Stomach (tissue), 9 donors: Measurements from ENCODE around the gene TEDC1. TPM values are rescaled to one million over a fixed set of nuclear protein-coding genes. Genes with fewer than 3 reads are reported as not detected.

Experiments
- DNase-seq, 2 donors: peaks; one replicate each; pipeline versions ENCODE4 v3.0.0 to v3.0.0-alpha.2; 2013 to 2019
- H3K27ac ChIP-seq, 5 donors: fragments of 200-600 bp in 4 of 5; sonication (generic) in 4 of 5; one replicate each; pipeline ENCODE4 v1.5.1; 2013 to 2019; ENCODE audit warnings: mild to moderate bottlenecking in 1 of 5, moderate library complexity in 1 of 5
- H3K27me3 ChIP-seq, 3 donors: fragments of 200-600 bp; sonication (generic); one replicate each; pipeline ENCODE4 v1.5.1; 2017 to 2019; ENCODE audit warnings: mixed run types in 1 of 3
- H3K36me3 ChIP-seq, 4 donors: fragments of 200-600 bp; sonication (generic); 1 replicate in 3 of 4; 2 replicates in 1 of 4; pipeline ENCODE4 v1.5.1; 2016 to 2019
- H3K4me1 ChIP-seq, 4 donors: fragments of 200-600 bp; sonication (generic); one replicate each; pipeline ENCODE4 v1.5.1; 2016 to 2019
- H3K4me3 ChIP-seq, 4 donors: fragments of 200-600 bp; sonication (generic) in 3 of 4; one replicate each; pipeline ENCODE4 v1.5.1; 2016 to 2019; ENCODE audit warnings: mild to moderate bottlenecking in 1 of 4
- H3K9me3 ChIP-seq, 4 donors: fragments of 200-600 bp; sonication (generic); one replicate each; pipeline ENCODE4 v1.5.1; 2016 to 2019
- CTCF ChIP-seq, 7 experiments: fragments of 450-650 bp in 4 of 7; fragments of 200-600 bp in 3 of 7; sonication (generic) in 3 of 7; IDR thresholded peaks; one replicate each; pipeline ENCODE4 v1.5.1; 2016 to 2019; ENCODE audit warnings: antibody characterized with exemption in 7 of 7, control low read depth in 2 of 7, mild to moderate bottlenecking in 1 of 7
- EP300 ChIP-seq: sonication (generic); formaldehyde crosslinking; IDR thresholded peaks from one replicate; pipeline ENCODE4 v1.6.1; 2017; ENCODE audit warnings: antibody characterized with exemption
- POLR2A ChIP-seq, 4 donors: fragments of 450-650 bp; IDR thresholded peaks; one replicate each; pipeline ENCODE4 v1.6.1; 2016; ENCODE audit warnings: antibody characterized with exemption in 4 of 4, control low read depth in 2 of 4, mild to moderate bottlenecking in 1 of 4, moderate library complexity in 1 of 4
- POLR2AphosphoS5 ChIP-seq, 3 donors: sonication (generic); formaldehyde crosslinking; IDR thresholded peaks; one replicate each; pipeline ENCODE4 v1.6.1; 2016; ENCODE audit warnings: antibody characterized with exemption in 3 of 3
- WGBS, 5 donors: extraction: QIAGEN DNeasy Blood & Tissue Kit in 3 of 5; methylation state at CpG; one replicate each; pipeline versions ENCODE4 v1.1.5 to v1.1.7; 2013 to 2018; 5-methylcytosine and 5-hydroxymethylcytosine counted together
- intact Hi-C: fragments of 100-400 bp; cut with DNase I; formaldehyde crosslinking; loops from one replicate; pipeline ENCODE4 v1.15.1; 2023; ENCODE audit warnings: low total_unique reads
- polyA plus RNA-seq, 3 donors: library from polyadenylated mRNA; stranded (reverse); fragments of 200-250 nt; gene quantifications; one replicate each; pipeline ENCODE4 v1.2.3, GENCODE V29; 2013
- total RNA-seq, 5 donors: library from RNA; depleted of rRNA; stranded (reverse); fragments of >200 nt; gene quantifications; one replicate each; pipeline versions ENCODE4 v1.1.0 to v1.2.3, GENCODE V29; 2014 to 2016
- donor health status: healthy with polysubstance abuse.
- donor health status: Bipolar disorder and iron deficiency.
- donor health status: healthy.

TEDC1 gene
- total and polyA plus RNA-seq, 8 donors: 3.0 to 167 (median 17.9) TPM

GRCh38 chr14:105466531-105467248, 24.4 kb upstream of the TEDC1 start:
- TF ChIP-seq POLR2AphosphoS5 (IDR thresholded peaks at IDR 0.05) (no peak), POLR2A (IDR thresholded peaks at IDR 0.05) (no peak)
- Histone ChIP-seq H3K27ac (no peak overlapping the region), H3K27me3 (no peaks in the 10 kb centered on the region), H3K36me3 (peaks cover 35 to 93% (median 84%) of the 10 kb centered on the region in 4 donors), H3K9me3 (no peaks in the 10 kb centered on the region), H3K4me1 (peaks cover 15 to 53% (median 43%) of the 10 kb centered on the region in 4 donors), H3K4me3 (no peak overlapping the region)
- intact Hi-C loops: no loop called here
- 78 to 89% (median 85%) methylated on average over 27 to 53 of the region's 53 CpGs for WGBS, 5 donors
- no peak for DNase-seq

GRCh38 chr14:105467249-105467941, 23.7 kb upstream of the TEDC1 start:
- Histone ChIP-seq H3K27me3 (no peaks in the 10 kb centered on the region), H3K4me1 (peaks cover 22 to 60% (median 50%) of the 10 kb centered on the region in 4 donors), H3K4me3 (no peak overlapping the region), H3K27ac (peak overlapping the region in 2 of 5 donors; percentile 61 to 90), H3K36me3 (peaks cover 35 to 86% (median 77%) of the 10 kb centered on the region in 4 donors), H3K9me3 (no peaks in the 10 kb centered on the region)
- WGBS, 5 donors: 63 to 92% (median 74%) methylated on average over 6 to 20 of the region's 20 CpGs
- intact Hi-C loops: no loop called here
- DNase-seq: no peak
- TF ChIP-seq POLR2AphosphoS5 (IDR thresholded peaks at IDR 0.05) (no peak), CTCF (IDR thresholded peaks at IDR 0.05) (no peak), POLR2A (IDR thresholded peaks at IDR 0.05) (no peak), EP300 (no peak)

GRCh38 chr14:105467942-105468471, 23.0 kb upstream of the TEDC1 start:
- 72 to 80% (median 76%) methylated on average over 7 to 22 of the region's 22 CpGs for WGBS, 5 donors
- H3K36me3 ChIP-seq: peaks cover 32 to 80% (median 71%) of the 10 kb centered on the region in 4 donors
- no peaks in the 10 kb centered on the region for H3K9me3 ChIP-seq
- H3K4me3 ChIP-seq: no peak overlapping the region
- no peak for DNase-seq
- peaks cover 29 to 66% (median 56%) of the 10 kb centered on the region in 4 donors for H3K4me1 ChIP-seq
- intact Hi-C loops: no loop called here
- peaks cover 0 to 1% (median 0%) of the 10 kb centered on the region in 3 donors for H3K27me3 ChIP-seq
- peak overlapping the region in 4 of 5 donors; percentile 50 to 90 (median 64) for H3K27ac ChIP-seq
- TF ChIP-seq EP300: no peak
- TF ChIP-seq CTCF (IDR thresholded peaks at IDR 0.05): no peak
- TF ChIP-seq POLR2A (IDR thresholded peaks at IDR 0.05): no peak
- TF ChIP-seq POLR2AphosphoS5 (IDR thresholded peaks at IDR 0.05): no peak

- DNase-seq: peak; percentile 38 to 70
- H3K9me3 ChIP-seq: no peaks in the 10 kb centered on the region
These were observed 22.3 kb upstream of the TEDC1 start for GRCh38 chr14:105468621-105469241.

More at GRCh38 chr14:105468621-105469241, 22.3 kb upstream of the TEDC1 start:
- Histone ChIP-seq H3K27me3 (peaks cover 0 to 9% (median 0%) of the 10 kb centered on the region in 3 donors), H3K36me3 (peaks cover 24 to 73% (median 64%) of the 10 kb centered on the region in 4 donors), H3K4me3 (no peak overlapping the region), H3K27ac (peak overlapping the region; percentile 43 to 90 (median 61)), H3K4me1 (peaks cover 36 to 73% (median 63%) of the 10 kb centered on the region in 4 donors)
- intact Hi-C loops: no loop called here
- WGBS, 5 donors: 35 to 63% (median 47%) methylated on average over 8 to 19 of the region's 19 CpGs
- TF ChIP-seq POLR2AphosphoS5 (IDR thresholded peaks at IDR 0.05): no peak
- no peak for TF ChIP-seq POLR2A (IDR thresholded peaks at IDR 0.05)
- no peak for TF ChIP-seq CTCF (IDR thresholded peaks at IDR 0.05)
- TF ChIP-seq EP300: no peak
